NB4 (cell line): ENCODE measurements around the gene MB.
"Not testable (repeated sequence)": the region's sequence is repeated elsewhere in the genome, so short reads cannot be mapped to it uniquely, and the experiment has no call there.

Experiments used
- CTCF ChIP-seq: IDR thresholded peaks from one replicate; pipeline ENCODE4 v1.5.1; 2012; ENCODE audit warnings: low read depth, low read length
- MAX ChIP-seq: IDR thresholded peaks from 2 replicates; pipeline ENCODE4 v1.6.1; 2011; ENCODE audit warnings: low read depth, low read length
- POLR2A ChIP-seq: IDR thresholded peaks from 2 replicates; pipeline ENCODE4 v1.6.1; 2011; ENCODE audit warnings: mild to moderate bottlenecking; ENCODE audit not compliant: insufficient read length; ENCODE audit errors: extremely low read depth

- TF ChIP-seq CTCF, POLR2A, MAX: not testable (repeated sequence)
These were observed 49.6 kb upstream of the MB start for GRCh38 chr22:35666699-35667098.
